Neutrophil (primary cell): ENCODE measurements around the gene CD300LD.

Experiments
- H3K27ac ChIP-seq: fragments of 200-600 bp; sonication (generic); 2 replicates; pipeline ENCODE4 v1.5.1; 2016; ENCODE audit warnings: mild to moderate bottlenecking, moderate library complexity
- H3K27me3 ChIP-seq: fragments of 200-600 bp; sonication (generic); 2 replicates; pipeline ENCODE4 v1.6.0; 2016; ENCODE audit warnings: mild to moderate bottlenecking
- H3K36me3 ChIP-seq: fragments of 200-600 bp; sonication (generic); 2 replicates; pipeline ENCODE4 v1.5.1; 2017
- H3K4me1 ChIP-seq, 2 experiments: fragments of 200-600 bp in 1 of 2; sonication (generic) in 1 of 2; 1 replicate in 1 of 2; 2 replicates in 1 of 2; pipeline versions ENCODE4 v1.5.1 to v1.6.1; 2013 to 2016; ENCODE audit warnings: low read depth in 1 of 2, low read length in 1 of 2, mild to moderate bottlenecking in 1 of 2, moderate library complexity in 1 of 2; ENCODE audit not compliant: control insufficient read depth in 1 of 2, insufficient read depth in 1 of 2
- H3K4me3 ChIP-seq, 2 experiments: fragments of 200-600 bp in 1 of 2; sonication (generic) in 1 of 2; 1 replicate in 1 of 2; 2 replicates in 1 of 2; pipeline ENCODE4 v1.5.1; 2013 to 2016; ENCODE audit warnings: low read depth in 1 of 2, low read length in 1 of 2, mild to moderate bottlenecking in 1 of 2, moderate library complexity in 1 of 2
- H3K9me3 ChIP-seq: fragments of 200-600 bp; sonication (generic); 2 replicates; pipeline ENCODE4 v1.5.1; 2016
- TF ChIP-seq, protein P1 (sequence below): fragments of 200-600 bp; sonication (generic); IDR thresholded peaks from 2 replicates; pipeline ENCODE4 v1.5.1; 2016; ENCODE audit warnings: antibody characterized with exemption

Gene CD300LD

GRCh38 chr17:74545843-74546230, 46.2 kb downstream of the CD300LD start, which contains the start of gene CD300C:
CD300C (minus strand) TSS chr17:74546115; CDS start chr17:74545782, 333 bp downstream.
- H3K4me1 ChIP-seq, result peaks cover 0 to 7% of the 10 kb centered on the region in 2 experiments

GRCh38 chr17:74544991-74545842, 46.9 kb downstream of the CD300LD start:
- H3K27me3 ChIP-seq, result no peaks in the 10 kb centered on the region
- H3K4me3 ChIP-seq, result no peak overlapping the region
- H3K36me3 ChIP-seq, result no peaks in the 10 kb centered on the region
- H3K9me3 ChIP-seq, result no peaks in the 10 kb centered on the region
- H3K4me1 ChIP-seq, result peaks cover 0 to 7% of the 10 kb centered on the region in 2 experiments
- H3K27ac ChIP-seq, result peak overlapping the region; percentile 61
- TF ChIP-seq, protein P1, sequence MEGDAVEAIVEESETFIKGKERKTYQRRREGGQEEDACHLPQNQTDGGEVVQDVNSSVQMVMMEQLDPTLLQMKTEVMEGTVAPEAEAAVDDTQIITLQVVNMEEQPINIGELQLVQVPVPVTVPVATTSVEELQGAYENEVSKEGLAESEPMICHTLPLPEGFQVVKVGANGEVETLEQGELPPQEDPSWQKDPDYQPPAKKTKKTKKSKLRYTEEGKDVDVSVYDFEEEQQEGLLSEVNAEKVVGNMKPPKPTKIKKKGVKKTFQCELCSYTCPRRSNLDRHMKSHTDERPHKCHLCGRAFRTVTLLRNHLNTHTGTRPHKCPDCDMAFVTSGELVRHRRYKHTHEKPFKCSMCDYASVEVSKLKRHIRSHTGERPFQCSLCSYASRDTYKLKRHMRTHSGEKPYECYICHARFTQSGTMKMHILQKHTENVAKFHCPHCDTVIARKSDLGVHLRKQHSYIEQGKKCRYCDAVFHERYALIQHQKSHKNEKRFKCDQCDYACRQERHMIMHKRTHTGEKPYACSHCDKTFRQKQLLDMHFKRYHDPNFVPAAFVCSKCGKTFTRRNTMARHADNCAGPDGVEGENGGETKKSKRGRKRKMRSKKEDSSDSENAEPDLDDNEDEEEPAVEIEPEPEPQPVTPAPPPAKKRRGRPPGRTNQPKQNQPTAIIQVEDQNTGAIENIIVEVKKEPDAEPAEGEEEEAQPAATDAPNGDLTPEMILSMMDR, result no peak

More at GRCh38 chr17:74545843-74546230, 46.2 kb downstream of the CD300LD start, which contains the start of gene CD300C:
- TF ChIP-seq, protein P1, result no peak
- no peaks in the 10 kb centered on the region for H3K36me3 ChIP-seq
- H3K9me3 ChIP-seq, result no peaks in the 10 kb centered on the region
- peak within 1 kb of the TSS; percentile 61 for H3K27ac ChIP-seq
- no peaks in the 10 kb centered on the region for H3K27me3 ChIP-seq
- no peak within 1 kb of the TSS for H3K4me3 ChIP-seq

GRCh38 chr17:74543891-74544760, 48.0 kb downstream of the CD300LD start:
- Histone ChIP-seq H3K36me3 (no peaks in the 10 kb centered on the region), H3K4me3 (no peak overlapping the region), H3K9me3 (no peaks in the 10 kb centered on the region), H3K27me3 (no peaks in the 10 kb centered on the region), H3K27ac (no peak overlapping the region), H3K4me1 (peaks cover 0 to 7% of the 10 kb centered on the region in 2 experiments)
- TF ChIP-seq, protein P1, result no peak

DNA sequence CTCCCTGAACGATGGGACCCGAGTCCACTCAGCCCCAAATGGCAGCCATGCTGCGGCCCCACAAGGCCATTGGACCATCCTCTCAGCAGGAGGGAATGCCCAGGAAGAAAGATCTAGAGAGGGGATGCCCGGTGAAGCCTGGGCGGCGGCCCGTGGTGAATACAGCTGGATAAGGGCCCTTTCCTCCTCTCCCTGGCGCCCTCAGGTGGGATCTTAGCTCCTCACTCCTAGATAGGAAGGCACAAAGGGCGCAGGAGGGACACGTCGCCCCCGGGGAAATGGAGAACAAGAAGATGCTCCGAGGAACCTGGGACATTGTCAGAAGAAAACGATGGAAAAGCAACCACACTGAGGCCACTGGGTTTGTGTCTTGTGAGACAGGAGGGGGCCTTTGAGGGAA, 48.7 kb downstream of the CD300LD start:
- Histone ChIP-seq H3K27me3 (no peaks in the 10 kb centered on the region), H3K4me1 (peaks cover 0 to 7% of the 10 kb centered on the region in 2 experiments), H3K36me3 (no peaks in the 10 kb centered on the region), H3K27ac (no peak overlapping the region), H3K4me3 (no peak overlapping the region), H3K9me3 (no peaks in the 10 kb centered on the region)
- TF ChIP-seq, protein P1, result no peak

- TF ChIP-seq, protein P1, result no peak
- Histone ChIP-seq H3K9me3 (no peaks in the 10 kb centered on the region), H3K27me3 (no peaks in the 10 kb centered on the region), H3K36me3 (no peaks in the 10 kb centered on the region), H3K4me3 (no peak overlapping the region), H3K27ac (no peak overlapping the region), H3K4me1 (peaks cover 0 to 7% of the 10 kb centered on the region in 2 experiments)
Measured at GRCh38 chr17:74542727-74543383, 49.2 kb downstream of the CD300LD start.
